ENCODE data around the gene UBALD1.

DNA sequence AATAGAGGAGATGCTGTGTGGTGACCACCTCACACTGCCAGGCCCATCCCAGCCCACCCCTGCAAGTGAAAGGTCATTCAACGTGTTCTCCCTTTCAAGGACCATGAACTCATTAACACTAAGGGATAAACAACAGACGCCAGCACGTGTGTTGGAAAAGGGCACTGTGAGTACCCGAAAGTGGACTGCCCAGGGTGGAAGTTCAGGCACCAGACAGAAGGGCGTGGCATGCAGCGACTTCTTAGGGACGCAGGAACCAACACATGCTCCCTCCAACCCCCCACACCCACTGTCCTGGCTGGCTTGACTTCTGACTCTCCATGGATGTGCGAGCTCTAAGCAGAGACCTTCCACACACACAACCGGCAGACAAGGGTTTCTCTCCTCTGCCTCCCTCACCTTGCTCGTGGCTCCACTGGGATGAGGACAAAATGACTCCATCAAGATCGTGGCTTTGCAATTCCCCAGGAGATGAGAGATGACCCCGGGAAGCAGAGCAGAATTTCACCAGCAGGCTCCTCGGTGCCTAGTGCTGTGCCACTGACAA lies 11.0 kb downstream of the UBALD1 start:
- TF ChIP-seq, protein P1, sequence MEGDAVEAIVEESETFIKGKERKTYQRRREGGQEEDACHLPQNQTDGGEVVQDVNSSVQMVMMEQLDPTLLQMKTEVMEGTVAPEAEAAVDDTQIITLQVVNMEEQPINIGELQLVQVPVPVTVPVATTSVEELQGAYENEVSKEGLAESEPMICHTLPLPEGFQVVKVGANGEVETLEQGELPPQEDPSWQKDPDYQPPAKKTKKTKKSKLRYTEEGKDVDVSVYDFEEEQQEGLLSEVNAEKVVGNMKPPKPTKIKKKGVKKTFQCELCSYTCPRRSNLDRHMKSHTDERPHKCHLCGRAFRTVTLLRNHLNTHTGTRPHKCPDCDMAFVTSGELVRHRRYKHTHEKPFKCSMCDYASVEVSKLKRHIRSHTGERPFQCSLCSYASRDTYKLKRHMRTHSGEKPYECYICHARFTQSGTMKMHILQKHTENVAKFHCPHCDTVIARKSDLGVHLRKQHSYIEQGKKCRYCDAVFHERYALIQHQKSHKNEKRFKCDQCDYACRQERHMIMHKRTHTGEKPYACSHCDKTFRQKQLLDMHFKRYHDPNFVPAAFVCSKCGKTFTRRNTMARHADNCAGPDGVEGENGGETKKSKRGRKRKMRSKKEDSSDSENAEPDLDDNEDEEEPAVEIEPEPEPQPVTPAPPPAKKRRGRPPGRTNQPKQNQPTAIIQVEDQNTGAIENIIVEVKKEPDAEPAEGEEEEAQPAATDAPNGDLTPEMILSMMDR (conservative IDR thresholded peaks at IDR 0.05 in 1 of 2, IDR thresholded peaks at IDR 0.05 in 1 of 2; ENCODE audit: extremely low read depth in 1 of 2, insufficient read depth in 1 of 2, low read depth in 1 of 2, low read length in 2 of 2), result no peak
- no peak for TF ChIP-seq EZH2 (IDR thresholded peaks at IDR 0.05; ENCODE audit: borderline replicate concordance, low read length)

All from mammary epithelial cell (primary cell).